HCT116 (cell line): ENCODE results near the gene ZBTB16. TPM values are rescaled to one million over a fixed set of nuclear protein-coding genes. Genes with fewer than 3 reads are reported as not detected.

ENCODE experiments used
- ATAC-seq: fragments of 200-7000 bp; cut with Tn5 transposase; 2 replicates; pipeline ENCODE4 v1.9.1; 2020; ENCODE audit warnings: mild to moderate bottlenecking, moderate library complexity
- BruUV-seq: library from RNA; stranded (reverse); fragments of 400-500 nt; replicated peaks from 2 replicates; lab custom pipeline; 2021; lab: Mats Ljungman, UMichigan
- CTCF ChIA-PET: fragments of 300-600 bp; sonication (Branson Sonifier 250); formaldehyde crosslinking; loops from one replicate; lab custom pipeline; 2021; ENCODE audit warnings: antibody characterized with exemption; lab: Charles Lee
- POLR2A ChIA-PET: fragments of 300-600, 350-600 bp; sonication (Branson Sonifier 250); formaldehyde crosslinking; loops from one replicate; lab custom pipeline; 2021; ENCODE audit warnings: antibody characterized with exemption; lab: Charles Lee
- RAD21 ChIA-PET, 2 experiments: fragments of 300-600 bp; sonication (Branson Sonifier 250); formaldehyde crosslinking; loops; one replicate each; lab custom pipeline; 2023; ENCODE audit warnings: low total read pairs in 2 of 2; ENCODE audit not compliant: uncharacterized antibody in 2 of 2, unreplicated experiment in 2 of 2, low non-redundant PET in 1 of 2; lab: Charles Lee
- DNase-seq: peaks from one replicate; pipeline ENCODE4 v3.0.0-alpha.2; 2010; ENCODE audit warnings: low read depth, low spot score
- H2AFZ ChIP-seq: fragments of 200-600 bp; shearing (Covaris generic), sonication (generic); 2 replicates; pipeline ENCODE4 v1.6.1; 2017; ENCODE audit warnings: low read depth, mixed run types, mixed read lengths, antibody characterized with exemption, low read length; ENCODE audit not compliant: poor library complexity, severe bottlenecking
- H3K27ac ChIP-seq: 2 replicates; pipeline ENCODE4 v1.5.1; 2012; ENCODE audit warnings: low read depth, low read length
- H3K27me3 ChIP-seq: fragments of 200-600 bp; sonication (generic); 2 replicates; pipeline ENCODE4 v1.6.1; 2016; ENCODE audit warnings: mixed run types, low read length, mixed read lengths; ENCODE audit not compliant: insufficient read depth
- H3K36me3 ChIP-seq, 2 experiments: fragments of 200-500 bp in 1 of 2; fragments of 200-600 bp in 1 of 2; sonication (Bioruptor generic) in 1 of 2; sonication (generic) in 1 of 2; 2 replicates each; pipeline versions ENCODE4 v1.5.1 to v1.6.1; 2014 to 2016; ENCODE audit warnings: low read length in 2 of 2, inconsistent platforms in 1 of 2, mixed read lengths in 1 of 2, mixed run types in 1 of 2; ENCODE audit not compliant: insufficient read depth in 2 of 2, control insufficient read depth in 1 of 2
- H3K4me1 ChIP-seq, 2 experiments: fragments of 200-600 bp in 1 of 2; sonication (generic) in 1 of 2; 2 replicates each; pipeline versions ENCODE4 v1.5.1 to v1.6.1; 2012 to 2017; ENCODE audit warnings: low read length in 2 of 2, inconsistent platforms in 1 of 2, mild to moderate bottlenecking in 1 of 2, mixed read lengths in 1 of 2, mixed run types in 1 of 2, moderate library complexity in 1 of 2; ENCODE audit not compliant: insufficient read depth in 2 of 2, control insufficient read depth in 1 of 2
- H3K4me2 ChIP-seq: fragments of 200-600 bp; sonication (generic); 2 replicates; pipeline ENCODE4 v1.6.1; 2017; ENCODE audit warnings: mixed run types, low read length, mixed read lengths
- H3K4me3 ChIP-seq, 2 experiments: fragments of 200-600 bp in 1 of 2; sonication (generic) in 1 of 2; replicated peaks in 1 of 2; 2 replicates each; pipeline ENCODE4 v1.5.1; 2011 to 2016; ENCODE audit warnings: low read length in 2 of 2, control low read depth in 1 of 2, low read depth in 1 of 2, mild to moderate bottlenecking in 1 of 2, mixed read lengths in 1 of 2, mixed run types in 1 of 2
- H3K79me2 ChIP-seq: fragments of 200-600 bp; sonication (generic); 2 replicates; pipeline ENCODE4 v1.6.1; 2017; ENCODE audit warnings: mild to moderate bottlenecking, mixed run types, low read length, moderate library complexity, mixed read lengths; ENCODE audit not compliant: insufficient read depth
- H3K9ac ChIP-seq: fragments of 200-600 bp; sonication (generic); 2 replicates; pipeline ENCODE4 v1.6.1; 2016; ENCODE audit warnings: low read length, mixed read lengths
- H3K9me2 ChIP-seq: fragments of 200-600 bp; sonication (generic), shearing (Covaris generic); 2 replicates; pipeline ENCODE4 v1.6.1; 2017; ENCODE audit warnings: mixed run types, mild to moderate bottlenecking, moderate library complexity; ENCODE audit not compliant: insufficient read depth
- H3K9me3 ChIP-seq, 2 experiments: fragments of 200-500 bp in 1 of 2; fragments of 200-600 bp in 1 of 2; sonication (Bioruptor generic) in 1 of 2; sonication (generic) in 1 of 2; 2 replicates each; pipeline ENCODE4 v1.6.1; 2014 to 2017; ENCODE audit warnings: low read length in 2 of 2, mixed read lengths in 2 of 2, inconsistent platforms in 1 of 2, low read depth in 1 of 2, mild to moderate bottlenecking in 1 of 2, mixed run types in 1 of 2, moderate library complexity in 1 of 2; ENCODE audit not compliant: control insufficient read depth in 1 of 2, insufficient read depth in 1 of 2
- H4K20me1 ChIP-seq: fragments of 200-600 bp; sonication (generic), shearing (Covaris generic); 2 replicates; pipeline ENCODE4 v1.6.1; 2017; ENCODE audit warnings: mixed run types, mild to moderate bottlenecking, moderate library complexity; ENCODE audit not compliant: insufficient read depth
- CBX3 ChIP-seq: IDR thresholded peaks from 2 replicates; pipeline ENCODE4 v1.6.1; 2012; ENCODE audit warnings: low read depth
- CEBPB ChIP-seq: IDR thresholded peaks from 2 replicates; pipeline ENCODE4 v1.6.1; 2012; ENCODE audit warnings: low read depth
- EGR1 ChIP-seq: IDR thresholded peaks from 2 replicates; pipeline ENCODE4 v1.6.1; 2012; ENCODE audit warnings: low read depth
- ELF1 ChIP-seq: IDR thresholded peaks from 2 replicates; pipeline ENCODE4 v1.6.1; 2012; ENCODE audit warnings: low read depth, borderline replicate concordance
- EZH2 ChIP-seq: fragments of 200-600 bp; sonication (generic); IDR thresholded peaks from 2 replicates; pipeline ENCODE4 v1.6.1; 2017; ENCODE audit warnings: antibody characterized with exemption, mixed run types
- EZH2phosphoT487 ChIP-seq: fragments of 200-600 bp; IDR thresholded peaks from 2 replicates; pipeline ENCODE4 v1.6.1; 2018; ENCODE audit warnings: antibody characterized with exemption, borderline replicate concordance
- FOSL1 ChIP-seq: IDR thresholded peaks from 2 replicates; pipeline ENCODE4 v1.6.1; 2012; ENCODE audit warnings: low read depth
- JUND ChIP-seq: IDR thresholded peaks from 2 replicates; pipeline ENCODE4 v1.6.1; 2012
- POLR2A ChIP-seq: IDR thresholded peaks from 2 replicates; pipeline ENCODE4 v1.7.0; 2011; ENCODE audit warnings: borderline replicate concordance; ENCODE audit not compliant: insufficient read depth, insufficient read length; ENCODE audit errors: extremely low read depth
- POLR2AphosphoS5 ChIP-seq: IDR thresholded peaks from 2 replicates; pipeline ENCODE4 v1.6.1; 2011; ENCODE audit warnings: mild to moderate bottlenecking, low read depth, low read length, moderate library complexity
- RAD21 ChIP-seq: IDR thresholded peaks from 2 replicates; pipeline ENCODE4 v1.6.1; 2012; ENCODE audit warnings: low read depth, mild to moderate bottlenecking
- SP1 ChIP-seq: IDR thresholded peaks from 2 replicates; pipeline ENCODE4 v1.6.1; 2012; ENCODE audit warnings: low read depth
- SRF ChIP-seq: IDR thresholded peaks from 2 replicates; pipeline ENCODE4 v1.6.1; 2012; ENCODE audit warnings: low read depth
- TCF7L2 ChIP-seq: IDR thresholded peaks from 2 replicates; pipeline ENCODE4 v1.7.0; 2011; ENCODE audit warnings: borderline replicate concordance, inconsistent platforms; ENCODE audit not compliant: insufficient read depth, insufficient read length; ENCODE audit errors: extremely low read depth
- YY1 ChIP-seq: IDR thresholded peaks from 2 replicates; pipeline ENCODE4 v1.6.1; 2011; ENCODE audit warnings: low read length, low read depth, moderate library complexity, mild to moderate bottlenecking; ENCODE audit not compliant: insufficient replicate concordance; ENCODE audit errors: extremely low read depth
- ZBTB33 ChIP-seq: IDR thresholded peaks from 2 replicates; pipeline ENCODE4 v1.6.1; 2011; ENCODE audit warnings: mild to moderate bottlenecking, low read length, moderate library complexity; ENCODE audit not compliant: insufficient replicate concordance; ENCODE audit errors: extremely low read depth
- ZNF274 ChIP-seq: fragments of 200-500 bp; sonication (Bioruptor generic); IDR thresholded peaks from 2 replicates; pipeline ENCODE4 v1.6.1; 2014; ENCODE audit warnings: mild to moderate bottlenecking, low read depth, low read length, inconsistent platforms
- intact Hi-C: fragments of 100-400 bp; cut with micrococcal nuclease; formaldehyde crosslinking; loops from 2 replicates; pipeline ENCODE4 v1.10.0; 2022
- total RNA-seq: library from RNA; stranded (reverse); gene quantifications from one replicate; pipeline ENCODE4 v1.2.1, GENCODE V29; 2021; ENCODE audit not compliant: unreplicated experiment
- TF ChIP-seq, protein P1 (sequence below): IDR thresholded peaks from 2 replicates; pipeline ENCODE4 v1.6.1; 2012
- TF ChIP-seq, protein P2 (sequence below), 3 experiments: fragments of 200-600 bp in 1 of 3; sonication (generic) in 1 of 3; IDR thresholded peaks in 2 of 3; conservative IDR thresholded peaks in 1 of 3; 2 replicates each; pipeline ENCODE4 v1.5.1; 2012 to 2017; ENCODE audit warnings: low read depth in 2 of 3, low read length in 2 of 3, antibody characterized with exemption in 1 of 3, borderline replicate concordance in 1 of 3, control low read depth in 1 of 3, mild to moderate bottlenecking in 1 of 3, mixed read lengths in 1 of 3, mixed run types in 1 of 3, moderate library complexity in 1 of 3; ENCODE audit not compliant: insufficient read depth in 1 of 3

Gene ZBTB16
- total RNA-seq, 1 experiment from 2014 or later: 0.30 TPM

GRCh38 chr11:114290503-114291235 is 231.2 kb downstream of the ZBTB16 start:
- H3K9ac ChIP-seq: no peak overlapping the region
- no TSS peak for BruUV-seq
- no peak overlapping the region for H3K4me3 ChIP-seq
- ChIA-PET CTCF (no interaction called here), RAD21 (no interaction called here), POLR2A (no interaction called here)
- H3K4me2 ChIP-seq: no peak overlapping the region
- no peak for DNase-seq
- H3K9me3 ChIP-seq: no peaks in the 10 kb centered on the region
- intact Hi-C loops: no loop called here
- no peaks in the 10 kb centered on the region for H3K36me3 ChIP-seq
- TF ChIP-seq, protein P1, sequence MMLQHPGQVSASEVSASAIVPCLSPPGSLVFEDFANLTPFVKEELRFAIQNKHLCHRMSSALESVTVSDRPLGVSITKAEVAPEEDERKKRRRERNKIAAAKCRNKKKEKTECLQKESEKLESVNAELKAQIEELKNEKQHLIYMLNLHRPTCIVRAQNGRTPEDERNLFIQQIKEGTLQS: no peak
- TF ChIP-seq SP1: no peak
- TF ChIP-seq ZNF274: no peak
- no peak for TF ChIP-seq YY1
- TF ChIP-seq ELF1: no peak
- TF ChIP-seq ZBTB33: no peak
- TF ChIP-seq, protein P2, sequence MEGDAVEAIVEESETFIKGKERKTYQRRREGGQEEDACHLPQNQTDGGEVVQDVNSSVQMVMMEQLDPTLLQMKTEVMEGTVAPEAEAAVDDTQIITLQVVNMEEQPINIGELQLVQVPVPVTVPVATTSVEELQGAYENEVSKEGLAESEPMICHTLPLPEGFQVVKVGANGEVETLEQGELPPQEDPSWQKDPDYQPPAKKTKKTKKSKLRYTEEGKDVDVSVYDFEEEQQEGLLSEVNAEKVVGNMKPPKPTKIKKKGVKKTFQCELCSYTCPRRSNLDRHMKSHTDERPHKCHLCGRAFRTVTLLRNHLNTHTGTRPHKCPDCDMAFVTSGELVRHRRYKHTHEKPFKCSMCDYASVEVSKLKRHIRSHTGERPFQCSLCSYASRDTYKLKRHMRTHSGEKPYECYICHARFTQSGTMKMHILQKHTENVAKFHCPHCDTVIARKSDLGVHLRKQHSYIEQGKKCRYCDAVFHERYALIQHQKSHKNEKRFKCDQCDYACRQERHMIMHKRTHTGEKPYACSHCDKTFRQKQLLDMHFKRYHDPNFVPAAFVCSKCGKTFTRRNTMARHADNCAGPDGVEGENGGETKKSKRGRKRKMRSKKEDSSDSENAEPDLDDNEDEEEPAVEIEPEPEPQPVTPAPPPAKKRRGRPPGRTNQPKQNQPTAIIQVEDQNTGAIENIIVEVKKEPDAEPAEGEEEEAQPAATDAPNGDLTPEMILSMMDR (IDR thresholded peaks at IDR 0.05 in 2 of 3, conservative IDR thresholded peaks at IDR 0.05 in 1 of 3; ENCODE audit: borderline replicate concordance in 1 of 3, insufficient read depth in 1 of 3, low read depth in 2 of 3, low read length in 2 of 3): no peak
- TF ChIP-seq FOSL1: no peak
- TF ChIP-seq CEBPB: no peak
- TF ChIP-seq SRF: no peak
- TF ChIP-seq TCF7L2: no peak
- TF ChIP-seq JUND: no peak
- TF ChIP-seq EZH2: no peak
- TF ChIP-seq RAD21: no peak
- TF ChIP-seq POLR2A: no peak
- TF ChIP-seq EZH2phosphoT487: no peak
- no peak for TF ChIP-seq EGR1
- TF ChIP-seq POLR2AphosphoS5: no peak
- no peak for TF ChIP-seq CBX3
- peaks cover 17% of the 10 kb centered on the region; the same call in 1 of the 2 replicates for H3K27me3 ChIP-seq
- no peak for ATAC-seq
- no peaks in the 10 kb centered on the region for H3K9me2 ChIP-seq
- no peaks in the 10 kb centered on the region for H4K20me1 ChIP-seq
- no peak overlapping the region for H3K27ac ChIP-seq
- no peak overlapping the region for H2AFZ ChIP-seq
- H3K79me2 ChIP-seq: no peaks in the 10 kb centered on the region
- peaks cover 3 to 5% of the 10 kb centered on the region in 2 experiments for H3K4me1 ChIP-seq
